HG03139 (cell line): ENCODE measurements around the gene TSPAN14.

ENCODE experiments used
- ATAC-seq: cut with Tn5 transposase; IDR thresholded peaks from one replicate; pipeline ENCODE4 v1.9.1; 2021; ENCODE audit not compliant: unreplicated experiment

The TSPAN14 gene

GRCh38 chr10:80580638-80581468, 126.7 kb downstream of the TSPAN14 start:
- ATAC-seq, result no peak

- ATAC-seq, result no peak
Observed at GRCh38 chr10:80581469-80581835, 127.3 kb downstream of the TSPAN14 start.

GRCh38 chr10:80582286-80582960, 128.3 kb downstream of the TSPAN14 start:
- ATAC-seq, result no peak
